ENCODE data around the gene MS4A3. TPM values are rescaled to one million over a fixed set of nuclear protein-coding genes. Genes with fewer than 3 reads are reported as not detected.

MS4A3 gene
- total RNA-seq, 1 donor from 2014 or later = not detected

- no peak overlapping the region for H3K27ac ChIP-seq (replicated peaks)
- no peaks in the 10 kb centered on the region for H3K36me3 ChIP-seq
- no peaks in the 10 kb centered on the region for H3K4me1 ChIP-seq
- no peaks in the 10 kb centered on the region for H3K9me3 ChIP-seq (replicated peaks)
- H3K4me3 ChIP-seq = no peak overlapping the region
- H3K27me3 ChIP-seq (ENCODE audit: low read depth) = no peaks in the 10 kb centered on the region
- no peak for TF ChIP-seq CTCF (IDR thresholded peaks at IDR 0.05; ENCODE audit: borderline replicate concordance)
- intact Hi-C loops (cut with micrococcal nuclease) = no loop called here
- DNase-seq = no peak
Measured at GRCh38 chr11:60077216-60077817, 20.9 kb downstream of the MS4A3 start.

- Histone ChIP-seq H3K27me3 (ENCODE audit: low read depth) (no peaks in the 10 kb centered on the region), H3K9me3 (replicated peaks) (no peaks in the 10 kb centered on the region), H3K36me3 (no peaks in the 10 kb centered on the region), H3K4me3 (no peak overlapping the region), H3K27ac (replicated peaks) (no peak overlapping the region), H3K4me1 (no peaks in the 10 kb centered on the region)
- no peak for TF ChIP-seq CTCF (IDR thresholded peaks at IDR 0.05; ENCODE audit: borderline replicate concordance)
- DNase-seq = no peak
- intact Hi-C loops (cut with micrococcal nuclease) = no loop called here
Measured at GRCh38 chr11:60077981-60078380, 21.5 kb downstream of the MS4A3 start.

GRCh38 chr11:60078745-60079144, 22.3 kb downstream of the MS4A3 start:
- intact Hi-C loops (cut with micrococcal nuclease) = no loop called here
- no peak for DNase-seq
- Histone ChIP-seq H3K27me3 (ENCODE audit: low read depth) (no peaks in the 10 kb centered on the region), H3K36me3 (no peaks in the 10 kb centered on the region), H3K4me1 (no peaks in the 10 kb centered on the region), H3K4me3 (no peak overlapping the region), H3K27ac (replicated peaks) (no peak overlapping the region), H3K9me3 (replicated peaks) (no peaks in the 10 kb centered on the region)
- TF ChIP-seq CTCF (IDR thresholded peaks at IDR 0.05; ENCODE audit: borderline replicate concordance) = no peak

- TF ChIP-seq CTCF (IDR thresholded peaks at IDR 0.05; ENCODE audit: borderline replicate concordance) = no peak
- H3K9me3 ChIP-seq (replicated peaks) = no peaks in the 10 kb centered on the region
- H3K36me3 ChIP-seq = no peaks in the 10 kb centered on the region
- H3K4me3 ChIP-seq = no peak overlapping the region
- no peaks in the 10 kb centered on the region for H3K4me1 ChIP-seq
- H3K27me3 ChIP-seq (ENCODE audit: low read depth) = no peaks in the 10 kb centered on the region
- no peak for DNase-seq
- no peak overlapping the region for H3K27ac ChIP-seq (replicated peaks)
- intact Hi-C loops (cut with micrococcal nuclease) = no loop called here
Measured at GRCh38 chr11:60080535-60080934, 24.1 kb downstream of the MS4A3 start.

GRCh38 chr11:60084631-60085273, 28.3 kb downstream of the MS4A3 start:
- intact Hi-C loops (cut with micrococcal nuclease) = no loop called here
- H3K27me3 ChIP-seq (ENCODE audit: low read depth) = no peaks in the 10 kb centered on the region
- H3K4me1 ChIP-seq = no peaks in the 10 kb centered on the region
- DNase-seq = no peak
- H3K9me3 ChIP-seq (replicated peaks) = no peaks in the 10 kb centered on the region
- no peak overlapping the region for H3K4me3 ChIP-seq
- H3K27ac ChIP-seq (replicated peaks) = no peak overlapping the region
- no peak for TF ChIP-seq CTCF (IDR thresholded peaks at IDR 0.05; ENCODE audit: borderline replicate concordance)
- H3K36me3 ChIP-seq = no peaks in the 10 kb centered on the region
